Mesodermal cell (in vitro differentiated cells): ENCODE measurements around the gene MBOAT1.
"Not testable (repeated sequence)": the region's sequence is repeated elsewhere in the genome, so short reads cannot be mapped to it uniquely, and the experiment has no call there.

Source experiments
- H3K27ac ChIP-seq: 2 replicates; pipeline ENCODE4 v1.7.0; 2013; ENCODE audit warnings: mild to moderate bottlenecking, low read depth, low read length, moderate library complexity; ENCODE audit not compliant: severe bottlenecking
- H3K36me3 ChIP-seq: 2 replicates; pipeline ENCODE4 v1.7.1; 2013; ENCODE audit warnings: mild to moderate bottlenecking, low read length, moderate library complexity; ENCODE audit not compliant: control insufficient read depth, insufficient read depth
- H3K4me1 ChIP-seq: one replicate; pipeline ENCODE4 v1.7.1; 2013; ENCODE audit warnings: mild to moderate bottlenecking, low read length; ENCODE audit not compliant: insufficient read depth, control insufficient read depth, poor library complexity, severe bottlenecking
- H3K4me3 ChIP-seq: 2 replicates; pipeline ENCODE4 v1.7.0; 2013; ENCODE audit warnings: low read length, control low read depth, mild to moderate bottlenecking; ENCODE audit not compliant: insufficient read depth, poor library complexity, severe bottlenecking; ENCODE audit errors: extremely low read depth
- H3K9me3 ChIP-seq: 2 replicates; pipeline ENCODE4 v1.7.1; 2013; ENCODE audit warnings: mild to moderate bottlenecking, low read length, moderate library complexity; ENCODE audit not compliant: control insufficient read depth
- WGBS, 2 experiments: methylation state at CpG; one replicate each; pipeline ENCODE4 v1.1.5; 2013; ENCODE audit warnings: missing lambda C conversion rate in 2 of 2; ENCODE audit not compliant: insufficient coverage in 2 of 2; 5-methylcytosine and 5-hydroxymethylcytosine counted together

MBOAT1 gene

GRCh38 chr6:20244807-20245681 is 32.8 kb upstream of the MBOAT1 start:
- not testable (repeated sequence) for H3K36me3 ChIP-seq, H3K27ac ChIP-seq, H3K4me3 ChIP-seq, H3K9me3 ChIP-seq, H3K4me1 ChIP-seq
- 91 to 94% methylated on average over 11 to 19 of the region's 29 CpGs for WGBS, 2 experiments

GRCh38 chr6:20243288-20243687 is 31.0 kb upstream of the MBOAT1 start:
- 100% methylated on average over 1 of the region's 1 CpG for WGBS, 2 experiments
- no peak overlapping the region for H3K27ac ChIP-seq
- H3K4me1 ChIP-seq = no peaks in the 10 kb centered on the region
- H3K4me3 ChIP-seq = no peak overlapping the region
- H3K36me3 ChIP-seq = no peaks in the 10 kb centered on the region
- H3K9me3 ChIP-seq = no peaks in the 10 kb centered on the region

GRCh38 chr6:20242397-20242796 is 30.1 kb upstream of the MBOAT1 start:
- no peaks in the 10 kb centered on the region for H3K4me1 ChIP-seq
- no peaks in the 10 kb centered on the region for H3K36me3 ChIP-seq
- no peak overlapping the region for H3K4me3 ChIP-seq
- H3K9me3 ChIP-seq = no peaks in the 10 kb centered on the region
- no CpG with 5 or more reads among the region's 1 CpG for WGBS, 2 experiments
- H3K27ac ChIP-seq = no peak overlapping the region

- no peak overlapping the region for H3K27ac ChIP-seq
- no peaks in the 10 kb centered on the region for H3K9me3 ChIP-seq
- no peaks in the 10 kb centered on the region for H3K36me3 ChIP-seq
- H3K4me3 ChIP-seq = no peak overlapping the region
- no peaks in the 10 kb centered on the region for H3K4me1 ChIP-seq
- 80 to 83% methylated on average over 1 of the region's 2 CpGs for WGBS, 2 experiments
Measured at GRCh38 chr6:20241102-20241501, 28.8 kb upstream of the MBOAT1 start.

- 94 to 96% methylated on average over 42 to 45 of the region's 47 CpGs for WGBS, 2 experiments
- Histone ChIP-seq H3K4me1 (no peaks in the 10 kb centered on the region), H3K4me3 (no peak overlapping the region), H3K9me3 (no peaks in the 10 kb centered on the region), H3K36me3 (no peaks in the 10 kb centered on the region), H3K27ac (no peak overlapping the region)
Measured at GRCh38 chr6:20238688-20239587, 26.7 kb upstream of the MBOAT1 start.

DNA sequence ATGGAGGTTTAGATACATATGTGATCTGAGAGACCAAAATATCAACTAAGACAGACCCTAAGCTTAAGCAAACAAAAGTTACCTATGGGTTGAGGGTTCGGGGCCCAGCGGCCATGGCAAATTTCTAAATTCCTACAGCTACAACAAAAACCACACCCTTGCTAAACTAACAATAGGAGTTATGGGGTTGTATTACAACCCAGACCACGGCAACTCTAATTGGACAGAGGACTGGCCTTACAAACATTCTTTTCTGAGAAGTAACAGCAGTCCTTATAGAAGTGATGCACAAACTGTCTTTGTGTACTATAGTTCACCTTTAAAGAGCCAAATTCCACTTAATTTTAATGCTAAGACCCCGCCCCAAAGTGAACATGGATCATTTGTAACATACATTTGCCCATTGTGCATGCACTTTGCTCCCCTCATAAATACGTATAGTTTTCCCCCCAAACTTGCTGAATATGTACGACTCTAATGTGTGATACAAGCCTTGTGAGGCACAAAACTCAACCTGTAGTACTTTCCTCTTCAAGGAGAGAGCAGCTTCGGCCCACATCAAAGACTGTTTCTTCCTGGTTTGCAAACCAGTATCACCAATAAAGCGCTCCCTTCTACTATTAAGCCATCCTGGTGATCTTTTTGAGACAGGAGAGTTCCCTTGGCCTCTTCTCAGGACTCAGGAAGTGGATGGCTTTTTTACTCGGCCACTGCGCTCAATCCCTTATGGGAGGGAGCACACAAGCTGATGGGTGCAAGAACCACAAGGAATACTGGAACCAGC is 25.6 kb upstream of the MBOAT1 start:
- H3K27ac ChIP-seq = no peak overlapping the region

GRCh38 chr6:20236909-20237600 is 24.8 kb upstream of the MBOAT1 start:
- 100% methylated on average over 2 of the region's 2 CpGs; no CpG with 5 or more reads in 1 of the 2 experiments for WGBS, 2 experiments
- Histone ChIP-seq H3K36me3 (no peaks in the 10 kb centered on the region), H3K27ac (no peak overlapping the region), H3K4me3 (no peak overlapping the region), H3K4me1 (no peaks in the 10 kb centered on the region), H3K9me3 (no peaks in the 10 kb centered on the region)

More for the DNA sequence above, 25.6 kb upstream of the MBOAT1 start:
- Histone ChIP-seq H3K4me3 (no peak overlapping the region), H3K4me1 (no peaks in the 10 kb centered on the region), H3K9me3 (no peaks in the 10 kb centered on the region), H3K36me3 (no peaks in the 10 kb centered on the region)
- WGBS, 2 experiments = 92 to 94% methylated on average over 4 to 6 of the region's 10 CpGs

DNA sequence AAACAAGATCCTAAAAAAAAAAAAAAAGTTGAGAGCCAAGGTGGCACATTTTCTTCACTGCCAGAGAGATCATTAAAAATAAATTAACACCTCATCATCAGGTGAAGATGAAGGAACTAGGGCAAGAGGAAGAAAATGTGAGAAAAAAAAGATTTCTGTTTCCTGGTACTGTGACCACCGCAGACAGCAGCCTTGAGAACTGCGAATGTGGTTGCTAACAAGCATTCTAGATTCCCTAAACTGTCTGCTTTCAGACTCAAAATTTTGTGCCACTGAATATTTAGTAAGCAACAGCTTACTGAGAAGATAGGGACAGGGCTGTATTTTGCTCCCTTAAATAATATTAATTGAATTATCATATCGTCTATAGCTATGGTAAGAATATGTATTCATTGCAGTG is 24.1 kb upstream of the MBOAT1 start:
- Histone ChIP-seq H3K4me1 (no peaks in the 10 kb centered on the region), H3K36me3 (no peaks in the 10 kb centered on the region), H3K9me3 (no peaks in the 10 kb centered on the region), H3K27ac (no peak overlapping the region), H3K4me3 (no peak overlapping the region)
- 80% methylated on average over 2 of the region's 3 CpGs; no CpG with 5 or more reads in 1 of the 2 experiments for WGBS, 2 experiments

DNA sequence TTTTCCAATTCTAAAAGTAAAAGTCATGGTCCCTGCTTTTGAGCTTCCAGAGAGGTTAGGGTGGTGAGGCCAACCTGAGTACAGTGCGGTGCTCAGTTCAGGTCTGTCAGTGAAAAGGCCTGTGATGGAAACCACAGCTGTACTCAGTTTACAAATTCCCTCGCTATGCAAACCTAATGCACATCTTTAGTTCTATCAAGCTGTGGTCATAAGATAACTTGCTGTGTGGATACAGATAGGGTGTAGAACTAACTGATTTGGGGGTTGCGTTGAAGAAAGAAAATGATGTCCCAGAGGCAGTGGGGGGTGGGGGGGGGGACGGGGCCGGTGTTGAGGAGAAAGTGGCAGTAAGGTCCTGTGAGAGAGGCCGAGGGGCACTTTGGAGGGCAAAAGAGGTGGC is 22.8 kb upstream of the MBOAT1 start:
- H3K36me3 ChIP-seq = no peaks in the 10 kb centered on the region
- H3K9me3 ChIP-seq = no peaks in the 10 kb centered on the region
- no peak overlapping the region for H3K4me3 ChIP-seq
- H3K4me1 ChIP-seq = no peaks in the 10 kb centered on the region
- H3K27ac ChIP-seq = no peak overlapping the region
- WGBS, 2 experiments = 87 to 90% methylated on average over 3 to 4 of the region's 6 CpGs

- Histone ChIP-seq H3K9me3 (no peaks in the 10 kb centered on the region), H3K27ac (no peak overlapping the region), H3K4me3 (no peak overlapping the region), H3K36me3 (no peaks in the 10 kb centered on the region), H3K4me1 (no peaks in the 10 kb centered on the region)
- 88% methylated on average over 7 of the region's 7 CpGs for WGBS, 2 experiments
Measured at GRCh38 chr6:20234136-20234535, 21.9 kb upstream of the MBOAT1 start.
